Stimulated activated CD8-positive, alpha-beta memory T cell treated with anti-CD3 and anti-CD28 coated beads, Interleukin-15, amount 100 ng/mL, for 48 hours (primary cell): ENCODE data around the gene COL6A2.
"Not testable (repeated sequence)": the region's sequence is repeated elsewhere in the genome, so short reads cannot be mapped to it uniquely, and the experiment has no call there.

ENCODE experiments used
- DNase-seq, 2 donors: peaks; one replicate each; pipeline ENCODE4 v3.0.0-alpha.2; 2020; ENCODE audit warnings: low read depth in 2 of 2

Gene COL6A2

DNA sequence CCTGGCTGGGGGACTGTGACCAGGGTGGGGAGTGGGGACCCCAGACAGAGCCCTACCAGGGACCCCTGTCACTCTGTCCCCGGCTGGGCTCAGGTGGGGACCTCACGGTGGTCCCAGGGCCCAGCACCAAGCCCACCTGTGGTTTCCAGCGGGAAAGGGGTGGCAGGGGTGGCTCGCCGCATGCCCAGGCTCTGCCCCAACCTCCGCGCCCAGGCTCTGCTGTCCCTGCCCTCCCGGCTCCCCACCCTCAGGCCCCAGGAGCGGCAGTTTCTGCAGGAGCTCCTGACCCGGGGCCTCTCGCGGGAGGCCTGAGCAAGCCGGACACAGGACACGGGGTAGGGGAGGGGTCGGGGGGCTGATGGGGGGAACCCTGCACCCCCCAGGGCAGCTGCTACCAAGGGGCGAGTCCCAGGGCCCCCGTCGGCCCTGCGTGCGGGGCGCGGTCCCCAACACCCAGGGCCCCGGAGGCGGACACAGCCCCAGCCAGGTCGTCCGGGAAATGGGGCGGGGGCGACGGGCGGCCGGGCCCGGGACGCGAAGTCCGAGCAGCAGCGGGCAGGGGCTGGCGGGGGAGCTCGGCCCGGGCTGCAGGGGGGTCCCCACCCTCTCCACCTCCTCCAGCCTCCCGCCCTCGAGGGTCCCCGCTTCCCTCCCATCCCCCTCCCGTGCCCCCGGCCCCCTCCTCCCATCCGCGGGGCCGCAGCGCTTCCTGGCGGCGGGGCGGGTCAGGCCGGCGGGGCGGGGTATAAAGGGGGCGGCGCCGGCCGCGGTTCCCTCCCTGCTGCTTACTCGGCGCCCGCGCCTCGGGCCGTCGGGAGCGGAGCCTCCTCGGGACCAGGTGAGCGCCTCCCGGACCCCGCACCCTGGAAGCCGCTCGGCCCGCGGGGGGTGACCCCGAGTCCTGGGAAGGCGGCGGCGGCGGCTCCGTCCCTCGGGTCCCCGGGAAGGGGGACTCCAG, at the start of gene COL6A2:
COL6A2 (plus strand) TSS at position 777 of the 958 bp plus-strand sequence.
- DNase-seq, result peak in 1 of 2 donors; percentile 40

DNA sequence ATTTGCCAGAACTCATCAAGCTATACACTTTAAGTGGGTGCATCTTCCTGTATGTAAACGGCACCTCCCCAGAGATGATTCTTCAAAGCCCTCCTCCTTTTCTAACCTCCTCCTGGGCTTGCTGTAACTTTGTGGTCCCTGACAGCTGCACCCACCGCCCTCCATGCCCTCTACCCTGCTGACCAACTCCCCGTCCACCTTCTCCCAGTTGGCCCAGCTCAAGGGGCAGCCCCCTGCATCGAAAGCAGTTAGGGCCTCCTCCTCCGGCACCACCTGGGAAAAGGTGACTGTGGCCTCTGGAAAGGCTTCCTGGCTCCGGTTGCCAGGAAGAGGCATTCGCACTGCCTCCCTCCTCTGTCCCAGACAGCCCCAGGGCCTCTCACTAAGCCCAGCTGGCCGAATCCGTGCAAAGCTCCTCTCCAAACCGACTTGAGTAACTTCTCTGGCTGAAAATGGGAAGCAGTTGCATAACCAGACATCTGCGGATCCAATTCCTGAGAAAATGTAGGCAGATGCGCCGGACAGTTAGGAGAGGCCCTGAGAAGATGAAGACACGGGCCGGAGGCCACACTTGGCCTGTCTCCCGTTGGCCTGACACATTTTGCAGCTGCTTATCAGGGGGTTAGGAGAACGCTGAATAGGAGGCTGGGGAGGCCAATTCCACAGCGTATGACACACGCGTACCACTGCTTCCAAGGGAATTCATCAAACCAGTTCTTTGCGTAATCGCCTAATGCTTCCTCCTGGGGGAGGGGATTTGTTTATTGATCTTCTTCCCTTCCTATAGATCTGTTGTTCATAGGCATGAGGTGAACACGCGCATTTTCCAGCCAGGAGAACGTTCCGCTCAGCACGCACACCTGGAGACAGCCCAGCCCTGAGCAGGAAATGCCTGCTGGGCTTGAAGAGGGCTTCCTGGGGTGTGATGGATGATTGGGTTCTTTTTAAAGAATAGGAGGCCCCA, 48.7 kb upstream of the COL6A2 start:
- no peak for DNase-seq

DNA sequence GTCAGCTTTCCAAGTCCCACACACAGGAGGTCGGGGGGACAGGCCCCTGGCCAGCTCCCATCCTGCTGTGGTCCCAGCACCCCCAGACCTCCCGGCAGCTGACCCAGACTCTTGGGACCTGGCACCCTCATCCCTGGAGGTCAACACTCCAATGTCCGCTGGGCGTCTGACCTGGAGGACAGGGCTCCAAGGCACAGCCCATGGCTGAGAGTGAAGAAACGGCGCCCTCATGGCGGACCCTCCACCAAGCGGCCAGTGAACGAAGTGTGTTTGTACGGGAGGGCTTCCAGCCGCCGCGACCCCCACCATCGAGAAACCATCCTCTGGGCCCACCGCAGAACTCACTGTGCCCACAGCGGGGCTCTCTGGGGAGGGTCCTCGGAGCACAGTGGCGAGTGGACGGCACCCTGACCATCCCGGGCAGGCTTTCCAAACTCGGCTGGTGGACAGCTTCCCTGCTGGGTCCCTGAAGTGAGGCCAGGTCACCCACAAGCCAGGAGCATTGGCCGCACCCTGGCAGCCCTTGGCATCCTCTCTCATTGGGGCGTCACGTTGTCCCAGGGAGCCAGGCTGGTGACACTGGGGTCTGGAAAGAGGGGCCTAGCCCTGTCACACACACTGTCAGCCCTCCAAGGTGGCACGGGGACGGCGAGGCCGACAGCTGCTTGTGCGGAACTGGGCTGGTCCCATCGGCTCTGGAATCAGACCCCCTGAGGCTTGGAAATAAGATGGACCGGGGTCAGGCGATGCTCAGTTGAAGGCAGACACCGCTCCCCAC, 47.8 kb upstream of the COL6A2 start:
- no peak for DNase-seq

DNA sequence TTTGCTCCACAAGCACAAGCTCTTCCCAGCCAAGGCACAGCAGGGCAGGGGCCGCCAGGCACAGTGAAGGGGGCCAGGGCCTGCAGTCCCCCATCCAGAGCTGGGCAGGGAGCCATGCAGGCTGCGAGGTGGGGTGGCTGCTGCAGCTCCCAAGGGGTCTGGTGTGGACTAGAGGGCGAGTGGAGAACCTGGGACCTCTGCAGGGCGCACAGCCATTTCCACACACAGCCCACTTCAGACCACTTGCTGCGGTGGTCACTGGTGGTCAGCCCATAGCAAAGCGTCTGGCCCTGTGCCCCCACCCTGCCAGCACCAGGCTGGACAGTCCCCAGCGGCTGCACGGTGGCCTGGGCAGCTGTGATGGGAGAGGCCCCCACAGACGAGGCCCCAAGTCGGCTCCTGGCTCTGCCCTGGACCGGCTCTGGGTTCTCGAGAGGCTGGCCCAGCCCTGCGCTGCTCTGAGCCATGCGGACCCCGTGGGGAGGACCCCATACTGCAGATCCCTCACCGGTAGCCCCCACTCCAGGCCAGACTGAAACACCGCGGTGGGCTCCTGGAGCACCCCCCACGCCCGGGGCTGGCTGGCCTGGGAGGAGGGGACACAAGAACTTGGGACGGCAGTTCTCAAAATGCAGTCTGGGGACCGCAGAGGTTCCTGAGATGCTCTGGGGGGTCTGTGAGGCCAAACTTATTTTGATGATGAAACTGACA, 47.1 kb upstream of the COL6A2 start:
- DNase-seq, result no peak

DNA sequence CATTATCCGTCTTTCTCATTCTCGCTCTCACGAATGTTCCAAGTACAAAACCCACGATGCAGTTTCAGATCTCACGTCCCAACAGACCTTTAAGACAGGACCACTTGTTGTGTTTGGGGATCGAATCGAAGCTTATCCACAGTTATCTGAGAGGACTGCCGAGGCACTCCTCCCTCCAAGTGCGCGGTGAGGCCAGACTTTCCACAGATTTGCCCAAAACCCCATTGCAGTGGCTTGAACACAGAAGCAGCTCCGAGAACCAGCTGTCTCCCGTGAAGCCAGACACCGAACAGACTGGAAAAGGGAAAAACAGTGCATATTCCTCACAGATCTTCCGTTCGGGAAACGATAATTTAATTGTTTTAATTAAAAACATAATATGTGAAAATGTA, 46.5 kb upstream of the COL6A2 start:
- no peak for DNase-seq

DNA sequence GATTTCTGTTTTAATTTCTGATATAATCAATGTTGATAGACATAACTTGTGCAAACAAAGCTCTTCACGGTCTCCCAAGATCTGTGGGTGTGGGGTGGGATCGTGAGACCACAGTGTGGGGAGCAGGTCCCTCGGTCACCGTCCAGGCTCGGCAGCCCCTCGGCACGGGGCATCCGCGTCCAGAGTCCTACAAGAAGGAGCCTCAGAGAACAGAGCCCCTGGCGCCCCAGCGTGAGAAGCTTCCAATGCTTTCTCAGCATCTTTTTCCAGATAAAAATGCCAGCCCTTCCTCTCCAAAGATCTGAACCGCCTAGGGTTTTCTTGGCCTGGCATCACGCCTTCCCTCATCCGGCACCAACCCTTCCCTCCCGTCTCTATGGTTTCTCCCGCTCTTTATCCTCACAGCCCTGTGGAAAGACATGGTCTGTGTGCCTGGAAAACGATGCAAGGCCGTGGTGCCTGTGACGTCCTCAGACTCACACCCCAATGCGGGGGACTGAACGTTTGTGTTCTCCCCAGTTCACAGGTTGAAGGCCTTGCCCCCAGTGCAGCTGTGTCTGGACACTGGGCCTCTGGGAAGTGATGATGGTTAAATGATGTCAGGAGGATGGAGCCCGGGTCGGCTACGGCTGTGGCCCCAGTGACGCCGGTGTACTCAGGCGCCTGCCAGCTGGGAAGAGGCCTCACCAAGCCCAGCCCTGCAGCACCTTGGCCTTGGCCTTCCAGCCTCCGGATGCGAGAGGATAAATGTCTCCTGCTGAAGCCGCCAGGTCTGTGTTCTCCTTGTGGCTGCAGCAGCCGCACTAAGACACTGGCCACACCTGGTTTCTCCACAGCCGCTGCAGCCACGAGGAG, 45.9 kb upstream of the COL6A2 start:
- no peak for DNase-seq

DNA sequence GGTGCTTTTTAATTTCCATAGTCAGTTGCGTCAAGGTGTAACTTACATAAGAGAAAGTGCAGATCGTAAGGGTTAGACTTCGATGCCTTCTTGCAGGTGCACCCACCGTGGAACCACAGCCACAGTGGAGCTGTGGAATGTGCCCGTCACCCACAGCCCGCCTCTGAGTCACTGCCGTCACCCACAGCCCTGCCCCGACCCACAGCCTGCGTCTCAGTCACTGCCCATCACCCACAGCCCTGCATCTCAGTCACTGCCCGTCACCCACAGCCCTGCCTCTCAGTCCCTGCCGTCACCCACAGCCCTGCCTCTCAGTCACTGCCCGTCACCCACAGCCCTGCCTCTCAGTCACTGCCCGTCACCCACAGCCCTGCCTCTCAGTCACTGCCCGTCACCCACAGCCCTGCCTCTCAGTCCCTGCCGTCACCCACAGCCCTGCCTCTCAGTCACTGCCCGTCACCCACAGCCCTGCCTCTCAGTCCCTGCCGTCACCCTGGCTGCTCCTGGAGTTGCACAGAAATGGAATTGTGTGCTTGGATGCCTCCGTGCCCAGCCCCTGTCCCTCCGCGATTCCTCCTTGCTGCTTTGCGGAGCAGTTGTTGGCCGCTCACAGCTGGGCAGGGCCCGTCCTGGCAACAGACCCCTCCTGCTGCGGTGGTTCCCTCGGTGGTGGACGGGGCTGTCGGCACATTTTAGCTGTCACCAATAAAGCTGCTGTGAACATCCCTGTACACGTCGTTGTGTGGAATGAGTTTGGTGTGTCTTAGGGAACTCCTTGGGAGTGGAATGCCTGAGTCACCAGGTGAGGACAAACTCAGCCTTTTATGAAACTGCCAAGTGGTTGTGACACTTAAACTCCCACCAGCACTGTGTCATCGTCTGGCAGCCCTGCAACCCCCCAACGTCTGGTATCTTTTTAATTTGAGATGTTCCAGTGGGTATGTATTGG, 44.9 kb upstream of the COL6A2 start:
- DNase-seq, result peak; percentile 69 to 75

DNA sequence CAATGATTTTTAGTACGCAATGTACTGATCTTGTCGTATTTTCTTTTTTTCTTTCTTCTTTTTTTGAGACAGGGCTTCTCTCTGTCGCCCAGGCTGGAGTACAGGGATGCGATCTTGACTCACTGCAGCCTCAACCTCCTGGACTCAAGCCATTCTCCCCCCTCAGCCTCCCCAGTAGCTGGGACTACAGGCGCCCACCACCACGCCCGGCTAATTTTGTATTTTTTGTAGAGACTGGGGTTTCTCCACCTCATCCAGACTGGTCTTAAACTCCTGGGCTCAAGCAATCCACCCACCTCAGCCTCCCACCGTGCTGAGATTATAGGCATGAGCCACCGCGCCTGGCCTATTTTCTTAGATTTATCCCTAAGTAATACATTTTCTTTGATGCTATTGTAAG, 43.9 kb upstream of the COL6A2 start:
- no peak for DNase-seq

DNA sequence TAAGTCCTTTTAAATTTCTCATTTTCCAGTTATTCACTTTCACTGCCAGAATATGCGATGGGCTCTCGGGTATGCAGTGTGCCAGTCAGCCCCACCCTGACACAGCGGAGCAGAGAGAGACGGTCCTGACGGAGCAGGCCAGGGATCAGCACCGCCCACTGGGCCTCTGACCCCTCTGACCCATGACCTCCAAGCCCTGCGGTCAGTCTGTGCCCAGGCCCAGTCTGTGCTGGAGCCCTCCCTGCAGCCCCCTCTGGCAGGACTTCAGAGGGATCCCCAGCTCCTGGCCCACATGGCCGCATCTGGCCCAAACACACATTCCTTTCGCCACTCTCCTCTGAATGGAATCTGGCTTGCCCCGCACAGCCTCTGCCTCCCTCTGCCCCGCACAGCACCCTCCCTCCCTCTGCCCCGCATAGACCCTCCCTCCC, 43.4 kb upstream of the COL6A2 start:
- no peak for DNase-seq

DNA sequence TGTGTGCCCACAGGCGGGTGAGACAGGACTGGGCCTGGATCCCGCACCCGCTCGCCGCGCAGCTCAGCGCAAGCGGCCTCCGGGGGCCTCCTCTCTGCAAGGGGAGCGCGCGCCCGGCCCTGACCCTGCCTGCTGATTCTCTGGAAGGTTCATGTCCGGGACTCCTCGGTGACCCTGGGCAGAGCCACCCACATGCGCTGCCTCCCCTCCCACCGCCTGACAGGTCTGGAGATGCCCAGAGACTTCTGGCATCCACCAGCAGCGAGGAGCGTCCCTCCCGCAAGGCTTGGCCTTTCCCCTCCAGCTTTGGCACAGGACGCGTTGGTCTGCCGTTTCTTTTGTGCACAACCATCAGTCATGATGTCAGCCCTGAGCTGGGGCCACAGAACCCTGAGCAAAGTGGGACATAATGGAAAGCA, 42.0 kb upstream of the COL6A2 start:
- no peak for DNase-seq

DNA sequence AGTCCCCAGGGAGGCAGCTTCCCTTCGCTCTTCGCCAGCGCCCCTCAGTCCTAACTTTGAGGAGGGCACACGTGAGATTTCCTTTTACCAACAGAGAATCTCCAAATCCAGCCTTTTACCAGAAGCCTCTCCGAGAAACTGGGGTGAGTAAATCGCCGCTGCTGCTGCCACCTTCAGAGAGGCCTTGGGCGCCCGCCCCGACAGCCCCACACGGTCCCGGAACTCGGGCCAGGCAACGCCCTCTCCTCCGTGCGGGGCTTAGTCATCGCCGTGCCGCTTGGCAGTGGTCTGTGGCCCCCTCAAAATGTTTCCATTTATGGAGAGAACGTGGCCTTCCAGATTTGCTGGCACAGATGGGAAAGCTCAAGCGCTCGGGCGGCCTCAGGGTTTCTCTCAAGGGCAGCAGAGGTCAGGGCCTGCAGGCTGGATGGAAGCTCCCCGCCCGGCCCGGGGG, 41.4 kb upstream of the COL6A2 start:
- peak; percentile 28 to 49 for DNase-seq

DNA sequence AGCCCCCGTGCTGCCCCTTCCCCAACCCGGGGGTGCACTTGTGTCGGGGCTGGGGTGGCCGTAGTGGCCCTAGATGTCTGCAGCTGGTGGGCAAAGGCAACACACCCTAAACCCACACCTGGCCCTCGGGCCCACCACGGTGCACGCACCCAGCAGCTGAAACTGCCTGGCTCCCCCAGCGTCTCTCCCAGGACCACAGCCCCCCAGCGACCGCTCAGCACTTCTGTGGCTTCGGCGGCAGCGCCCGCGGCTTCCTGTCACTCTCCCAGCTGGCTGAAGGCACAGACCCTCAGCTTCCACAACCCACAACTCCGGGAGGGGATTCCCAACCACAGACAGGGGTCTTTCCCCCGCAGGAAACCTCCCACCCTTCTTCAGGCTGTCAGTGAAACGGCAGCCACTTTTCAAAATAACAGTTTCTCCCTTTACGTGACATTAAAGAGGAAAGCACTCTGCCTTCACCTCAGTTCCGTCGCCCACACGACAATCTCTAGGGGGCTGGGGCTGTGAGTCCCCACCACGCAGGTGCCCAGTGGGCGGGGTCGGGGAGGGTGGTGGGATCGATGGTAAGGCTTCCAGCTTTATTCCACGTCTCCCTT, 40.7 kb upstream of the COL6A2 start:
- peak; percentile 53 to 76 for DNase-seq

DNA sequence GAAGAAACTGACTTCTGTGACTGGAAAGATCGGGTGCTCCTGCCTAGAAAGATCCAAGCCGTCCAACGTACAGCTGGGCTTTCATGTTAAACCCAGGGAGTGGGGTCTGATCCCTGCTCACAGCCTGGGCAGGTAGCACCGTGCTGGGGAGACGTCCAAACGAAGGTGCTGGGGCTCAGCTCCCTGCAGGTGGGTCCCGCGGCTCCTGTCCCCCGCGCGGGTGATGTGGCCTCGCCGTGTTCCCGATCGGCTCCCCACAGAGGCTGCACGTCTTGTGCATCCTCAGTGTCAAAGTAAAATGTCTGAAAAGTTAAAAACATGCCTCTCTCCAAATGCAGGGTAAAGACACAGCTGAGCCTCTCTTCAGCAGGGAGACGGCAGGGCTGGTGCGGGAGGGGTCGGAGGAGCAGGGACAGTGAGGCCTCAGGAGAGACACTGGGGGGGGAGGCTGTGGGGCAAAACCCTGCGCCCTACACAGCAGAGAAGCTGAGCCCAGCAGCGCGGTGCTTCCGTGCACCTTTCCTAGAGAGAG, 40.1 kb upstream of the COL6A2 start:
- no peak for DNase-seq

DNA sequence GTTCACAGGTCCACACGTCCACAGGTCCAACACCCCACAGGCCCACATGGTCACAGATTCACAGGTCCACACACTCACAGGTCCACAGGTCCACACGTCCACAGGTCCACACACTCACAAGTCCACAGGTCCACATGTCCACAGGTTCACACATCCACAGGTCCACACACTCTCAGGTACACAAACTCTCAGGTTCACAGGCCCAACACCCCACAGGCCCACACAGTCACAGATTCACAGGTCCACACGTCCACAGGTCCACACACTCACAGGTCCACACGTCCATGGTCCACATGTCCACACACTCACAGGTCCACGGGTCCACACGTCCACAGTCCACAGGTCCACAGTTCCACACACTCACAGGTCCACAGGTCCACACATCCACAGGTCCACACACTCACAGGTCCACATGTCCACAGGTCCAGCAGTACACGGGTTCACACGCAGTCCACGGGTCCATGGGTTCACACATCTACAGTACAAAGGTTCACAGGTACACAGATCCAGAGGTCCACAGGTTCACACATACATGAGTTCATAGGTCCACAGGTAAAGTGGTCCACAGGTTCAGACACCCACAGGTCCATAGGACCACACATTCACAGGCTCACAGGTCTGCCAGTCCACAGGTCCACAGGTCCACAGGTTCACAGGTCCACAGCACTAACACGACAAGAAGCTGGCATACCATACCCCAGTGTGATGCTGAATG, 39.3 kb upstream of the COL6A2 start:
- DNase-seq, result no peak

DNA sequence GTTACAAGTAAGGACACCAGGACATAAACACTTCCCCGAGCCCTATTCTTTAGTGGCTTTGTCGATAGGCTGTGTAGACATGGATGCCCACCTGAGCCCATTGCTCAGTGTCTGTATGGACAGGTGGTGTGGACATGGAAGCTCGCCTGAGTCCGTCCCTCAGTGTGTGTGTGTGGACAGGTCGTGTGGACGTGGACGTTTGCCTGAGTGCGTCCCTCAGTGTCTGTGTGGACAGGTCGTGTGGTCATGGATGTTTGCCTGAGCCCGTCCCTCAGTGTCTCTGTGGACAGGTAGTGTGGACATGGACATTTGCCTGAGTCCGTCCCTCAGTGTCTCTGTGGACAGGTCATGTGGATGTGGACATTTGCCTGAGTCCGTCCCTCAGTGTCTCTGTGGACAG, 38.7 kb upstream of the COL6A2 start:
- DNase-seq, result no peak

DNA sequence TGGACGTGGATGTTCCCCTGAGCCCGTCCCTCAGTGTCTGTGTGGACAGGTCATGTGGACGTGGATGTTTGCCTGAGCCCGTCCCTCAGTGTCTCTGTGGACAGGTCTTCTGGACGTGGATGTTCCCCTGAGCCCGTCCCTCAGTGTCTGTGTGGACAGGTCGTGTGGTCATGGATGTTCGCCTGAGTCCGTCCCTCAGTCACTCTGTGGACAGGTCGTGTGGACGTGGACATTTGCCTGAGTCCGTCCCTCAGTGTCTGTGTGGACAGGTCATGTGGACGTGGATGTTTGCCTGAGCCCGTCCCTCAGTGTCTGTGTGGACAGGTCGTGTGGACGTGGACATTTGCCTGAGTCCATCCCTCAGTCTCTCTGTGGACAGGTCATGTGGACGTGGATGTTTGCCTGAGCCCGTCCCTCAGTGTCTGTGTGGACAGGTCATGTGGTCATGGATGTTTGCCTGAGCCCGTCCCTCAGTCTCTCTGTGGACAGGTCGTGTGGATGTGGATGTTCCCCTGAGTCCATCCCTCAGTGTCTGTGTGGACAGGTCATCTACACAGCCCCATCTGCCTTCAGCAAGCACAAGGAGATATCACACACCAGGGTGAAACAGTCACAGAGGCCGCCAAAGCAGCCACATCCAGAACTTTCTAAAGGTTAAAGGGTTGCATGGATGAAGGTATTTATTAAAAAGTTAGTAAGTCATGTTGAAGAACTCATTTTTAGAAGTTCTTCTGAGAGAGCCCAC, 38.0 kb upstream of the COL6A2 start:
- DNase-seq, result not testable (repeated sequence)
